Measurements from ENCODE around the gene TCN2.
A peak's percentile ranks its signal among the peaks of the same experiment; 100 is the strongest.
"Not testable (repeated sequence)": the region's sequence is repeated elsewhere in the genome, so short reads cannot be mapped to it uniquely, and the experiment has no call there.

The TCN2 gene

GRCh38 chr22:30650508-30651116 is 43.6 kb downstream of the TCN2 start:
- no peak for DNase-seq

- no peak for DNase-seq
Measured at GRCh38 chr22:30652852-30653251, 45.9 kb downstream of the TCN2 start.

GRCh38 chr22:30654361-30654760 is 47.4 kb downstream of the TCN2 start:
- no peak for DNase-seq

GRCh38 chr22:30655532-30655931 is 48.6 kb downstream of the TCN2 start:
- no peak for DNase-seq

GRCh38 chr22:30662040-30662439 is 55.1 kb downstream of the TCN2 start:
- no peak for DNase-seq

- DNase-seq, result no peak
Measured at GRCh38 chr22:30664798-30665197, 57.8 kb downstream of the TCN2 start.

- no peak for DNase-seq
Measured at GRCh38 chr22:30665266-30665665, 58.3 kb downstream of the TCN2 start.

GRCh38 chr22:30665786-30666185 is 58.8 kb downstream of the TCN2 start:
- no peak for DNase-seq

- DNase-seq, result no peak
Measured at GRCh38 chr22:30667107-30667493, 60.1 kb downstream of the TCN2 start.

- peak; percentile 24 for DNase-seq
Measured at GRCh38 chr22:30667494-30668385, 60.8 kb downstream of the TCN2 start, which contains the start of gene DUSP18. Gene DUSP18 (minus strand): TSS chr22:30667875. CDS start chr22:30664003, 3,872 bp downstream.

- no peak for DNase-seq
Measured at GRCh38 chr22:30668386-30668710, 61.4 kb downstream of the TCN2 start.

- no peak for DNase-seq
Measured at GRCh38 chr22:30671071-30671470, 64.1 kb downstream of the TCN2 start.

GRCh38 chr22:30673136-30673535 is 66.2 kb downstream of the TCN2 start:
- no peak for DNase-seq

- DNase-seq, result no peak
Measured at GRCh38 chr22:30674482-30674881, 67.5 kb downstream of the TCN2 start.

GRCh38 chr22:30675436-30675835 is 68.5 kb downstream of the TCN2 start:
- DNase-seq, result no peak

- DNase-seq, result not testable (repeated sequence)
Measured at GRCh38 chr22:30676565-30676964, 69.6 kb downstream of the TCN2 start.

Data from NCI-H187 treated with DMSO at 0.1 percent for 48 hours (cell line).